ENCODE data around the gene GPR107.

GRCh38 chr9:130041648-130042405, 11.9 kb upstream of the GPR107 start:
- TF ChIP-seq CTCF (IDR thresholded peaks at IDR 0.05) (no peak), EZH2 (IDR thresholded peaks at IDR 0.05; ENCODE audit: borderline replicate concordance, insufficient read depth, low read depth, low read length, poor library complexity, severe bottlenecking) (no peak)
